ENCODE data around the gene XYLT1. TPM values are rescaled to one million over a fixed set of nuclear protein-coding genes. Genes with fewer than 3 reads are reported as not detected.

Gene XYLT1
- total RNA-seq, 1 donor from 2014 or later, result 27.3 TPM

DNA sequence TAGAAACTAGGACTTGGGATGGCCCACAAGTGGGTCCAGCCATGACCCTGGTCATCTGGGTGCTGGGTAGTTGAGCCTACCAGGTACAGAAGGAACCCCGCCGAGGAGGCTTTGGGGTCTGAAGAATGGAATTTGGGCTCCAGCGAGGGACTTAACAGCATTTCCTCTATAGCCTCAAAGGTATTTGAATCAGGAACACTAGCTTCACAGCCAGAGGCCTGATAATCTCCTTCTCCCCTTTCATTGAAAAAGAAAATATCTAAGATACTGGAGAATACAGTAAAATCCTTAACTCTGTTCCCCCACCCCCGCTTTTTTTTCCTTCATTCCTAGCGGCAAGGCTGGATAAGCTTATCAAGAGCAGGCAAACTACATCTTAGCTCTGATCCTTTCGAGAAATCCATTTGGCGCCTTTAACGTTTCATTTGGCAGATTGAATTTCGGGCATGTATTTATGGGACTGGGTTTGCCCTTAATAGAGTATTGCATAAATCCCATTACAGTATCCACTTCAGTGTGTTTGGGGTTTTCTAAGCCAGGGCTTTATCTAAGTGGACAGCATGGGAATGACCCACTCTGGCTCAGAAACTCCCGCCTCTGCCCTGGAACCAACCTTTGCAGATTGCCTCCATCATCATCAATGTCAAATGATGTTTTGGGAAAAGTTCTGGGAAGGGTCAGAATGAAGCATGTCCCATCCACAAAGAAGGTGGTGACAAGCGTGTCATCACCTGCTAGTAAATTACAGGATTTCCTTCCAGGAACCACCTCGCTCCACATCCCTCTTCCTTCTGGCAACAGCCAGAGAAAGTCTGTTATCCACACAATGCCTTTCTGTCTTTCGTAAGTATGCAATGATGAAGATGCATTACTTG, 36.9 kb downstream of the XYLT1 start:
- Histone ChIP-seq H3K4me1 (peaks cover 32% of the 10 kb centered on the region), H3K36me3 (no peaks in the 10 kb centered on the region), H3K27me3 (no peaks in the 10 kb centered on the region), H3K9me3 (no peaks in the 10 kb centered on the region), H3K4me3 (no peak overlapping the region), H3K27ac (peak overlapping the region; percentile 34)
- TF ChIP-seq POLR2AphosphoS5 (IDR thresholded peaks at IDR 0.05; ENCODE audit: insufficient read depth in 1 of 2, low read depth in 1 of 2) (no peak), POLR2A (IDR thresholded peaks at IDR 0.05) (no peak)
- TF ChIP-seq, protein P1, sequence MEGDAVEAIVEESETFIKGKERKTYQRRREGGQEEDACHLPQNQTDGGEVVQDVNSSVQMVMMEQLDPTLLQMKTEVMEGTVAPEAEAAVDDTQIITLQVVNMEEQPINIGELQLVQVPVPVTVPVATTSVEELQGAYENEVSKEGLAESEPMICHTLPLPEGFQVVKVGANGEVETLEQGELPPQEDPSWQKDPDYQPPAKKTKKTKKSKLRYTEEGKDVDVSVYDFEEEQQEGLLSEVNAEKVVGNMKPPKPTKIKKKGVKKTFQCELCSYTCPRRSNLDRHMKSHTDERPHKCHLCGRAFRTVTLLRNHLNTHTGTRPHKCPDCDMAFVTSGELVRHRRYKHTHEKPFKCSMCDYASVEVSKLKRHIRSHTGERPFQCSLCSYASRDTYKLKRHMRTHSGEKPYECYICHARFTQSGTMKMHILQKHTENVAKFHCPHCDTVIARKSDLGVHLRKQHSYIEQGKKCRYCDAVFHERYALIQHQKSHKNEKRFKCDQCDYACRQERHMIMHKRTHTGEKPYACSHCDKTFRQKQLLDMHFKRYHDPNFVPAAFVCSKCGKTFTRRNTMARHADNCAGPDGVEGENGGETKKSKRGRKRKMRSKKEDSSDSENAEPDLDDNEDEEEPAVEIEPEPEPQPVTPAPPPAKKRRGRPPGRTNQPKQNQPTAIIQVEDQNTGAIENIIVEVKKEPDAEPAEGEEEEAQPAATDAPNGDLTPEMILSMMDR (IDR thresholded peaks at IDR 0.05), result no peak
- intact Hi-C loops (cut with DNase I), result no loop called here
- no peak for DNase-seq (ENCODE audit: extremely low spot score in 2 of 2)

DNA sequence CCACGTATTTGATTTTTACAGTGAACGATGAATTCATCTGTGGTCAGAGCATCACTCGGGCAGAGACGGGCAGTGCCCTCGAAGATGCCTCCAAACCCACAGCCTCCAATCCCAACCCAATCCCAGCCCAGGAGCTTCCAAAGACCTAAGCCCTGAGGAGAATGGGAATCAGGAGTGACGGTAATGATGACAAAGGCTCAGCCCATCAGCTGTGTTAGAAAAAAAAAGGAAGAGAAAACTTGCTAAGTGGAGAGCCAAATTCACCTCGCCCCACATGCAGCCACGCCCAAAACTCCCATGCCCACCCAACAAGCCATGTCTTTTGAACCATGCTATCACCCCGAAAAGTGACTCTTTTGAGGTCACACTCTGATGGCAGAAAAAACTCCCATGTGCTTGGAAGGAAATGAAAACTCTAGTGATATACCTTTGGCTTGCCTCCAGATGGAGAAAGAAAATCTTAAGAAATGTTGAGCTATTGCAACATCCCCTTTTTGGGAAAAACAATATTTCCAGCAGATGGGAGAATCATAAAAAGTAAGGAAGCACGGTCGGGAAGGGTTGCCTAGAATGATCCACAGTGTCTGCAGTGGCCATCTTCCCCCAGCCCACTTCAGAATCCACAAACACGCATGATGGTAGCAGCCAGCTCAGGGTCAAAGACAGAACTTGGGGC, 37.7 kb downstream of the XYLT1 start:
- Histone ChIP-seq H3K4me1 (peaks cover 32% of the 10 kb centered on the region), H3K27ac (peak overlapping the region; percentile 34), H3K9me3 (no peaks in the 10 kb centered on the region), H3K27me3 (no peaks in the 10 kb centered on the region), H3K4me3 (no peak overlapping the region), H3K36me3 (no peaks in the 10 kb centered on the region)
- no peak for DNase-seq (ENCODE audit: extremely low spot score in 2 of 2)
- intact Hi-C loops (cut with DNase I), result no loop called here
- TF ChIP-seq, protein P1 (IDR thresholded peaks at IDR 0.05), result no peak
- TF ChIP-seq POLR2AphosphoS5 (IDR thresholded peaks at IDR 0.05; ENCODE audit: insufficient read depth in 1 of 2, low read depth in 1 of 2), result no peak
- no peak for TF ChIP-seq POLR2A (IDR thresholded peaks at IDR 0.05)

DNA sequence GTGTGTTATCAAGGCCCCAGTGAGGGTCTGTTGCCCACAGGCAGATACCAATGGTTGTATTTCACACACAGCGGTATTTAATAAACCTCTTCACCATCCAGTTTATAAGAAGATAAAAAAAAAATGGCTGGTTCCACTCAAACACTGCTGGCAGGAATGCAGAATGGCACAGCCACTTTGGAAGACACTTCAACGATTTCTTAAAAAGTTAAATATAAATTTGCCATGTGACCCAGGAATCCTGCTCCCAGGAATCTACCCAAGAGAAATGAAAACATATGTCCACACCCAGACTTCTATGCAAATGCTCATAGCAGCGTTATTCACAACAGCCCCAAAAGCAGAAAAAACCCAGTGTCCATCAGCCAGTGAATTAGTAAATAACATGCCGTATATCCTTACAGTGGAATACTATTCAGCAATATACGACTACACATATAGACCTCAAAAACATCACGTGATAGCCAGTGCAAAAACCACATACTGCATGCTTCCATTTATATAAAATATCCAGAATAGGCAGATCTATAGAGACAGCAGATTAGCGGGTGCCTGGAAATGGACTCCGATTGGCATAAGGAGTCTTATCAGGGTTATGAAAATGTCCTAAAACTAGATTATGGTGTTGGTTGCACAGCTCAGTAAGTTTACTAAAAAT, 38.7 kb downstream of the XYLT1 start:
- intact Hi-C loops (cut with DNase I), result no loop called here
- peaks cover 25% of the 10 kb centered on the region for H3K4me1 ChIP-seq
- no peaks in the 10 kb centered on the region for H3K27me3 ChIP-seq
- no peak for DNase-seq (ENCODE audit: extremely low spot score in 2 of 2)
- no peak overlapping the region for H3K4me3 ChIP-seq
- TF ChIP-seq POLR2AphosphoS5 (IDR thresholded peaks at IDR 0.05; ENCODE audit: insufficient read depth in 1 of 2, low read depth in 1 of 2) (no peak), POLR2A (IDR thresholded peaks at IDR 0.05) (no peak)
- TF ChIP-seq, protein P1 (IDR thresholded peaks at IDR 0.05), result no peak
- H3K9me3 ChIP-seq, result no peaks in the 10 kb centered on the region
- H3K36me3 ChIP-seq, result no peaks in the 10 kb centered on the region
- H3K27ac ChIP-seq, result no peak overlapping the region

DNA sequence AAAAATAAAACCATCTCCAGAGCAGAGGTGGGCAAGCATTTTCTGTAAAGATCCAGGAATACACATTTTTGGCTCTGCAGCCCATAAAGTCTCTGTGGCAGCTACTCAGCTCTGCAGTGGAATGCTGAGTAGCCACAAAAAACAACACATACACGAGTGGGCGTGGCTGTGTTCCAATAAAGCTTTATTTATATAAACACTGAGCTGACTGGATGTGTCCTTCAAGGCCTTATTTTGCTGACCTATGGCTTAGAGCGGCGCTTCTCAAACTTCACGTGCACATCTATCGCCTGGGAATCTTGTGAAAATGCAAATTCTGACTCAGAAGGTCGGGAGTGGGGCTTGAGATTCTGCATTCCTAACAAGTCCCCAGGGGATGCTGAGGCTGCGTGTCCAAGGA, 39.7 kb downstream of the XYLT1 start:
- no peak for TF ChIP-seq POLR2A (IDR thresholded peaks at IDR 0.05)
- TF ChIP-seq, protein P1 (IDR thresholded peaks at IDR 0.05), result no peak
- TF ChIP-seq POLR2AphosphoS5 (IDR thresholded peaks at IDR 0.05; ENCODE audit: insufficient read depth in 1 of 2, low read depth in 1 of 2), result no peak
- H3K4me1 ChIP-seq, result peaks cover 23% of the 10 kb centered on the region

More for the DNA sequence above, 39.7 kb downstream of the XYLT1 start:
- no peak for DNase-seq (ENCODE audit: extremely low spot score in 2 of 2)
- Histone ChIP-seq H3K4me3 (no peak overlapping the region), H3K9me3 (no peaks in the 10 kb centered on the region), H3K27ac (no peak overlapping the region), H3K27me3 (no peaks in the 10 kb centered on the region), H3K36me3 (no peaks in the 10 kb centered on the region)
- intact Hi-C loops (cut with DNase I), result no loop called here

Measured in vagina (tissue), 2 donors.